AML-193 (cell line): Measurements from ENCODE around the gene PSMD8.
"Not testable (repeated sequence)": the region's sequence is repeated elsewhere in the genome, so short reads cannot be mapped to it uniquely, and the experiment has no call there.

Experiments
- DNase-seq, 2 experiments: peaks; one replicate each; lab custom pipeline; 2025; lab: John Stamatoyannopoulos, UW

The PSMD8 gene

DNA sequence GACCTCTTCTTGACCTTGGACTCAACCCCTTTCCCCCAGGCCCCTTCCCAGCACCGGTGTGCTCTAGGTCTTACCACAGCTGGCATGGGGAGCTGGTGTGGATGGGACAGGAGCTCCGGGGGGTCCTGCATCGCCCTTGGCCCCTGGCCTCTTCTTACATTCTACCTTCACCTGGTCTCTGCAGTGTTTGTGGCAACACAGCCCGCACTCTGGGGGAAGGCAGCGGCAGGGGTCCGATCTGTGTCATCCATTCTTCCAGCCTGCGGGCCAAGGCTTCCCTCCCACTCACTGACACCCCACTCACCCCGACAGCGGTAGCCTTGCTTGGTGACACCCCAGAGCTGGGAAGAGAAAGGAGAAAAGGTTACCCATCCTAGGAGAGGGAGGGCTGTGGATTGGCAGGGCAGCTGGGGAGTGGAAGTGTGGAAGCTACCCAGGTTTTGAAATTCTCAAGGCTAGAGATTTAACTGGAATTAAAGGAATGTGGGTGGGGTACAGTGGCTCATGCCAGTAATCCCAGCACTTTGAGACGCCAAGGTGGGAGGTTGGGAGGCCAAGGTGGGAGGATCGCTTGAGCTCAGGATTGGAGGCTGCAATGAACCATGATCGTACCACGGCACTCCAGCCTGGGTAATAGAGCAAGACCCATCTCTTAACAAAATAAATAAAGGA, 36.8 kb downstream of the PSMD8 start:
- DNase-seq = no peak

- DNase-seq = not testable (repeated sequence)
Observed at GRCh38 chr19:38411898-38412297, 37.5 kb downstream of the PSMD8 start.

- DNase-seq = no peak
Observed at GRCh38 chr19:38412491-38412890, 38.1 kb downstream of the PSMD8 start.

DNA sequence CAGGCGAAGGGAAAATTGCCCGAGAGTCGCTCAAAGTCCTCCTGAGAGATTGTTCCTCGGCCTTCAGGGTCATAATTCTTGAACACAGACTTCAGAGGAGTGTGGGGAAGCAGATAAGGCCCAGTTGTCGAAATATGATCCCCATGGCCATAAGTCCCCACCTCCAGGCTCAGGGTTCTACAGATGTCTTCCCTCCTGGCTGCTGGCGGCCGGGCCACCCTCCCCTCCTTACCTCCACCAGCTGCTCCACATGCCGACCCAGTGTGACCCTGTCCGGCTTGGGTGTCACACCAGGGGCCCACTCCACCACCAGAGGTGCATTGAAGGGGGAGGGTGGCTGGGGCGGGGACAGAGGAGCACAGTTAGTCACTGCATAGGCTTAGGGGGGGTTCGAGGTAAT, 38.6 kb downstream of the PSMD8 start:
- no peak for DNase-seq

DNA sequence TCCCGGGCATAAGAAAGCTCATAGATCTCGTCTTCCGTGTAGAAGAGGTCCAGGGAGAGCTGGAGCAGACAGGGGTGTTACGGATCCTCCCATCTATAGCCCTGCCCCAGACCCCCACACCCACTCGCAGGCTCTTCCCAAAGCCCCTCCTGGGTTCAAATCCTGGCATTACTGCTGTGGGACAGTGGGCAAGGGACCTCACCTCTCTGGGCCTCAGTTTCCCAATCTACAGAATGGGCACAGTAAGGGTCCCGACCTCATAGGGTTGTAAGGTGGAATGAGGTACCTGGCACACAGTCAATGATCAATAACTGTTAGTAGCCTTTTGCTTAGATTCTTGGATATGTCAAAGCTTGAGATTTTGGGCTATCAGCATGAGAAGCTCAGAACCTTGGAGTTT, 39.0 kb downstream of the PSMD8 start:
- no peak for DNase-seq

- no peak for DNase-seq
Observed at GRCh38 chr19:38417146-38417543, 42.8 kb downstream of the PSMD8 start.

- DNase-seq = peak; percentile 71 to 83
Observed at GRCh38 chr19:38417544-38418506, 43.5 kb downstream of the PSMD8 start.

- DNase-seq = no peak
Observed at GRCh38 chr19:38420935-38421334, 46.6 kb downstream of the PSMD8 start.

DNA sequence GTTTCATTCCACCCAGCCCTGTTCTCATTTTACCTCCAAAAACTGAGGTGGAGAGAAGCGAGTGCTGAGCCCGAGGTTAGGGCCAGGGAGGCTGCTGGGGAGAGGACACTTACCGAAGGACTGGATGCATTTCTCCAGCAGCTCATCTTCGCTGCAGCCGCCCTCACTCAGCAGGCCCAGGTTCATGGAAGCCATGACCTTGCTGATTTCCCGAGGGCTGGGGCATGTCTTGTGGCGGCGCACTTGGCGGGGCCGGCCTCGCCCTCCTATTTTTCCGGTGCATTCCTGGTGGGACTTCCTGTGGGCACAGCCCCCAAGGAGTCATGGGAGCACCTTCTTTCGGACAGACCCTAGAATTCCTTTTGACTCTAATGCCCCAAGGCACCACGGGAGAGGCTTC, 47.5 kb downstream of the PSMD8 start:
- DNase-seq = no peak

- DNase-seq = no peak
Observed at GRCh38 chr19:38422438-38422837, 48.1 kb downstream of the PSMD8 start.

DNA sequence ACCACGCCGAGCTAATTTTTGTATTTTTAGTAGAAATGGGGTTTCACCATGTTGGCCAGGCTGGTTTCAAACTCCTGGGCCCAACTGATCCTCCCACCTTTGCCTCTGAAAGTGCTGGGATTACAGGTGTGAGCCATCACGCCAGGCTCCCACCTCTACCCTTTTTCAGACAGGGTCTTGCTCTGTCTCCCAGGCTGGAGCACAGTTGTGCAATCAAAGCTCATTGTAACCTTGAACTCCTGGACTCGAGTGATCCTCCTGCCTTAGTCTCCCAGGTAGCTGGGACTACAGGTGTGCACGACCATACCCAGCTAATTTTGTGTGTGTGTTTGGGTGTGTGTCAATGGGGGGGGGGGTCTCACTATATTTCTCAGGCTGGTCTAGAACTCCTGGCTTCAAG, 49.9 kb downstream of the PSMD8 start:
- DNase-seq = no peak

- no peak for DNase-seq
Observed at GRCh38 chr19:38425222-38425809, 50.9 kb downstream of the PSMD8 start.

- peak; percentile 61 to 64 for DNase-seq
Observed at GRCh38 chr19:38425810-38426466, 51.6 kb downstream of the PSMD8 start, which contains the start of gene RASGRP4. TSS of gene RASGRP4 (minus strand) at chr19:38426219. CDS start at chr19:38426091, 128 bp downstream.

DNA sequence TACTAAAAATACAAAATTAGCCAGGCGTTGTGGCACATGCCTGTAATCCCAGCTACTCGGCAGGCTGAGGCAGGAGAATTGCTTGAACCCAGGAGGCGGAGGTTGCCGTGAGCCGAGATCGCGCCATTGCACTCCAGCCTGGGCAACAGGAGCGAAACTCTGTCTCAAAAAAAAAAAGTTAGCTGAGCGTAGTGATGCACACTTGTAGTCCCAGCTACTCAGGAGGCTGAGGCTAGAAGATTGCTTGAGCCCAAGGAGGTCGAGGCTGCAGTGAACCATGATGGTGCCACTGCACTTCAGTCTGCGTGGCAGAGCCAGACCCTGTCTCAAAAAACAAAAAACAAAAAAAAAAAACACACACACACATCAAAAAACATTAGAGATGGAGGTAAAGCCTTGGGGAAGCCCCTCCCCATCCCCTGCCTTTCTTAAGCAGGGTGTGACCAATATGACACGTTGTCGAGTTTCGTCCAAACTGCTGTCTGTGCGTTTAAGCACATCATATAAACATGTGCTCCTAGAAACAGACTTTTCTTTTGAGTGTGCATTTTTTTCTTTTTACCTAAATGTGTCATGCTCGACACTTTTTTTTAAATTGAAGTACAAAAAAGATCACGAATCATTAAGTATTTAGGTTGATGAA, 52.8 kb downstream of the PSMD8 start:
- DNase-seq = not testable (repeated sequence)

- no peak for DNase-seq
Observed at GRCh38 chr19:38429055-38429810, 54.9 kb downstream of the PSMD8 start.

DNA sequence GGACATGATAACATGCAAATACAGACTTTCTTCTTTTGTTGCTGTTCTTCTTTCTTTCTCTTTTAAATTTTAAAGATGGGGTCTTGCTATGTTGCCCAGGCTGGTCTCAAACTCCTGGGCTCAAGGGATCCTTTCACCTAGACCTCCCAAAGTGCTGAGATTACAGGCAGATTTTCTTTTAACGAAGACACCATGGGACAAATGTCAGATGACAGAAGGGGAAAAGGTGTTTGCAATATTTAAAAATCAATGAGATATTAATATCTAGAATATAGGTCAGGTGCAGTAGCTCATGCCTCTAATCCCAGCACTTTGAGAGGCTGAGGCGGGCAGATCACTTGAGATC, 55.4 kb downstream of the PSMD8 start:
- DNase-seq = no peak

- DNase-seq = no peak
Observed at GRCh38 chr19:38430931-38431330, 56.6 kb downstream of the PSMD8 start.

DNA sequence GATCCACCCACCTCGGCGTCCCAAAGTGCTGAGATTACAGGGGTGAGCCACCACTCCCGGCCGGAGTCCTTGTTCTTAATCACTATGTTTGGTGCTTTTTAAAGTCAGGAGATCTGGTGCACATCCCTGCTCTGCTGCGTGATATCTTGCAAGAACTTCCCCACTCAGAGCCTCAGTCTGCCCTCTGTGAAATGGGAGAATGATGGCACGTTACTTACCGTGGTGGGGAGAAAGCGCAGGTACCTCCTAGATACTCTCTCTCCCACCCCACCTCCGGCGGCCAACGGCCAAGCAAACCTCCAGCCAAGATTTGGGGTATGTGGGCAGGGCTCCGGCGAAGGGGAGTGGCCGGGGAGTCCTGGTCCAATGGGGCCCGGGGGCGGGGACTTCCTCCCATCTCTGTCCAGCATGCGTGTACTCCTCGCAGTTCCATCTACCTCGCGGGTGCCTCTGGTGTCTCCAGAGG, 58.9 kb downstream of the PSMD8 start, which contains the start of gene RYR1:
Gene RYR1, plus strand, starts transcription at position 424 of the 466 bp plus-strand sequence. CDS start 139 bp downstream, outside the sequence.
- DNase-seq = no peak
